ENCODE measurements around the gene CLN3. TPM values are rescaled to one million over a fixed set of nuclear protein-coding genes. Genes with fewer than 3 reads are reported as not detected.

The CLN3 gene
- total RNA-seq, 4 donors from 2014 or later = 32.2 to 52.7 (median 43.6) TPM

- TF ChIP-seq, protein P1, sequence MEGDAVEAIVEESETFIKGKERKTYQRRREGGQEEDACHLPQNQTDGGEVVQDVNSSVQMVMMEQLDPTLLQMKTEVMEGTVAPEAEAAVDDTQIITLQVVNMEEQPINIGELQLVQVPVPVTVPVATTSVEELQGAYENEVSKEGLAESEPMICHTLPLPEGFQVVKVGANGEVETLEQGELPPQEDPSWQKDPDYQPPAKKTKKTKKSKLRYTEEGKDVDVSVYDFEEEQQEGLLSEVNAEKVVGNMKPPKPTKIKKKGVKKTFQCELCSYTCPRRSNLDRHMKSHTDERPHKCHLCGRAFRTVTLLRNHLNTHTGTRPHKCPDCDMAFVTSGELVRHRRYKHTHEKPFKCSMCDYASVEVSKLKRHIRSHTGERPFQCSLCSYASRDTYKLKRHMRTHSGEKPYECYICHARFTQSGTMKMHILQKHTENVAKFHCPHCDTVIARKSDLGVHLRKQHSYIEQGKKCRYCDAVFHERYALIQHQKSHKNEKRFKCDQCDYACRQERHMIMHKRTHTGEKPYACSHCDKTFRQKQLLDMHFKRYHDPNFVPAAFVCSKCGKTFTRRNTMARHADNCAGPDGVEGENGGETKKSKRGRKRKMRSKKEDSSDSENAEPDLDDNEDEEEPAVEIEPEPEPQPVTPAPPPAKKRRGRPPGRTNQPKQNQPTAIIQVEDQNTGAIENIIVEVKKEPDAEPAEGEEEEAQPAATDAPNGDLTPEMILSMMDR (IDR thresholded peaks at IDR 0.05) = no peak
- TF ChIP-seq POLR2A (IDR thresholded peaks at IDR 0.05) = no peak
- intact Hi-C loops (cut with DNase I; ENCODE audit: low total_unique reads) = no loop called here
- no peak overlapping the region for H3K4me3 ChIP-seq (ENCODE audit: low read depth, poor library complexity, severe bottlenecking)
- no peak for DNase-seq (ENCODE audit: low spot score in 2 of 2)
- 88 to 92% methylated on average over 9 of the region's 9 CpGs for WGBS, 2 donors
These were observed 5.5 kb upstream of the CLN3 start for GRCh38 chr16:28497386-28497785.

DNA sequence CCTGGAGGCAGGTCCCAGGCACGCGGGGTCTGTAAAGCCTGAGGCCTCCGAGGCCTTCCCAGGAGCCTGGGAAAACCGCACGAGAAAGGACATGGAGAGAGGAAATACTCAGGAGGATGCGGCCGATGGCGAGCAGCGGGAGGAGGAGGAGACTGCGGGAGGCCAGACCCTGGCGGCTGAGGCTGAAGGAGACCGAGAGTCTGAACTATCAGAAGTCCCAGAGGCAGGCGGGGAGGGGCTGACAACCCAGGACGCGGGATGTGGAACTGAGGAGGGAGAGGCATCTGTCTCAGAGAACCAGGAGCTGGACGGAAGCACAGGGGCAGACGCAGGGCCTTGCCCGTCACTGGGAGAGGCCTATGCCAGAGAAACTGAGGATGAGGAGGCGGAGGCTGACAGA, 5.0 kb upstream of the CLN3 start:
- WGBS, 2 donors = 80 to 84% methylated on average over 19 of the region's 19 CpGs
- TF ChIP-seq POLR2A (IDR thresholded peaks at IDR 0.05) = no peak
- TF ChIP-seq, protein P1 (IDR thresholded peaks at IDR 0.05) = no peak
- intact Hi-C loops (cut with DNase I; ENCODE audit: low total_unique reads) = no loop called here

GRCh38 chr16:28495795-28496749, 4.2 kb upstream of the CLN3 start:
- DNase-seq (ENCODE audit: low spot score in 2 of 2) = no peak
- no peak for TF ChIP-seq POLR2A (IDR thresholded peaks at IDR 0.05)
- TF ChIP-seq, protein P1 (IDR thresholded peaks at IDR 0.05) = no peak
- H3K4me3 ChIP-seq (ENCODE audit: low read depth, poor library complexity, severe bottlenecking) = no peak overlapping the region
- intact Hi-C loops (cut with DNase I; ENCODE audit: low total_unique reads) = no loop called here
- WGBS, 2 donors = 84 to 86% methylated on average over 20 of the region's 20 CpGs

More for the DNA sequence above, 5.0 kb upstream of the CLN3 start:
- no peak overlapping the region for H3K4me3 ChIP-seq (ENCODE audit: low read depth, poor library complexity, severe bottlenecking)
- DNase-seq (ENCODE audit: low spot score in 2 of 2) = no peak

GRCh38 chr16:28495098-28495793, 3.4 kb upstream of the CLN3 start:
- intact Hi-C loops (cut with DNase I; ENCODE audit: low total_unique reads) = no loop called here
- no peak overlapping the region for H3K4me3 ChIP-seq (ENCODE audit: low read depth, poor library complexity, severe bottlenecking)
- WGBS, 2 donors = 78 to 81% methylated on average over 13 of the region's 13 CpGs
- no peak for TF ChIP-seq POLR2A (IDR thresholded peaks at IDR 0.05)
- TF ChIP-seq, protein P1 (IDR thresholded peaks at IDR 0.05) = no peak
- DNase-seq (ENCODE audit: low spot score in 2 of 2) = no peak

DNA sequence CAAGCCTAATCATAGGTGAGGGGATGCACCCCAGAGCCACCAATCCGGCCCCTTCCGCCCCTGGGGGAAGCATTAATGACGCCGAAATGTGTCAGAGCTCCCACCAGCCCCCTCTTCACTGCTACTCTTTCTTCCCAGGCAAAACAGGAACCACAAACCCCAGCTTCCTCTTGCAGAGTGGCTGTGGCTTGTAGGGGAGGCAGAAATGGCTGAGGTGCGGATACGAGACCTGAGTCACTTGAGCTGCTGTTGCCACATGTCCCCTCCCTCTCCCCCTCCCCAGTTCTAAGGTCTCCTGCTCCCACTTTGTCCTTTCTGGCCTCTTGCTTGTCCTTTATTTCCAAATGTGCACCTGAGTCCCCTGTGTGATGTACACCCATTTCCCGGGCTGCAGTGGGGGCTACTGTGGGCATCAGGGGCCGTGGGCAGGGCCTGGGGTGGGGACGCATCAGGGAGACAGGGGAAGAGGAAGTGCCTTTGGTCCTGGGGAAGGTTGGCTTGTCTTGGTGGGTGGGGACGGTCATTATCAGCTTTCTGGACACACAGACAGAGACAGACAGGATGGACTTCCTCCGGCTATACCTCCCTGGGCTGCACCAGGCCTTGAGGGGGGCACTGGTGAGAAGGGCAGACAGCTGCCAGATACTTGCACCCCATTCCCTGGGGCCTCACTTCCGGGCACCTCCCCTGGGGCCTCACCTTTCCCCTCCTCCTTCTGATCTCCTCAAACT, 2.4 kb upstream of the CLN3 start, which contains the start of gene APOBR:
TSS of gene APOBR (plus strand) at position 523 of the 731 bp plus-strand sequence. CDS start at position 562, 39 bp downstream.
- DNase-seq (ENCODE audit: low spot score in 2 of 2) = peak in 1 of 2 donors; percentile 44
- WGBS, 2 donors = 65% methylated on average over 12 of the region's 12 CpGs
- intact Hi-C loops (cut with DNase I; ENCODE audit: low total_unique reads) = loop anchor here (5.0 kb wide), 1 partner anchor 38 kb away; no protein-coding TSS in a partner anchor
- H3K4me3 ChIP-seq (ENCODE audit: low read depth, poor library complexity, severe bottlenecking) = no peak within 1 kb of the TSS
- TF ChIP-seq, protein P1 (IDR thresholded peaks at IDR 0.05) = no peak
- no peak for TF ChIP-seq POLR2A (IDR thresholded peaks at IDR 0.05)

All from lower leg skin (tissue), 4 donors.